Measurements from ENCODE around the gene HDAC10.
"Not testable (repeated sequence)": the region's sequence is repeated elsewhere in the genome, so short reads cannot be mapped to it uniquely, and the experiment has no call there.

The HDAC10 gene

DNA sequence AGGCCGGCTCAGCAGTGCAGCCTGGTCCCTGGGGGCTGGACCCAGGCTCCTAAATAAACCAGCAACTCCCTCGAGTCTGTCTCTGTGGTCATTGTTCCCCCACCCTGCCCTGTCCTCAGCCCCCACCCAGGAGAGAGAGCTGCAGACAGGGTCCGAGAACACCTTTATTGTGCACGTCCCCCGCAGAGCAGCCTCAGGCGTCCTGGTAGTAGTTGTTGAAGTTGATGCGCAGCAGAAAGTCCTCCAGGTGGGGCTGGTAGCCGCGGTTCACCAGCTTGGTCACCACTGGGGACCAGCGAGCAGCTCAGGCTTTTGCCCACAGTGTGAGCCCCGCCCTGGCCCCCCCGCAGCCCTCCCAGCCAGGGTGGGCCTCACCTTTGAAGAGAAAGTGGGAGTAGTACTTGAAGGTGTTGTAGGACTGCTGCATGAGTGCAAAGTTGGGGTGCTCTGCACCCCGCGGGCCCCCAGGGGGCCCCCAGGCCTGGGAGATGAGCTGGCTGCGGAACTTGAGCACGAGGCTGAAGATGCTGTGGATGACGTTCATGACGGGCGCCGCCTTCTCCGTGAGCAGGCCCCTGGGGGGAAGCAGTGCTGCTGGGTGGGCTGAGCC is 33.4 kb downstream of the HDAC10 start:
- DNase-seq (ENCODE audit: low spot score) = no peak

DNA sequence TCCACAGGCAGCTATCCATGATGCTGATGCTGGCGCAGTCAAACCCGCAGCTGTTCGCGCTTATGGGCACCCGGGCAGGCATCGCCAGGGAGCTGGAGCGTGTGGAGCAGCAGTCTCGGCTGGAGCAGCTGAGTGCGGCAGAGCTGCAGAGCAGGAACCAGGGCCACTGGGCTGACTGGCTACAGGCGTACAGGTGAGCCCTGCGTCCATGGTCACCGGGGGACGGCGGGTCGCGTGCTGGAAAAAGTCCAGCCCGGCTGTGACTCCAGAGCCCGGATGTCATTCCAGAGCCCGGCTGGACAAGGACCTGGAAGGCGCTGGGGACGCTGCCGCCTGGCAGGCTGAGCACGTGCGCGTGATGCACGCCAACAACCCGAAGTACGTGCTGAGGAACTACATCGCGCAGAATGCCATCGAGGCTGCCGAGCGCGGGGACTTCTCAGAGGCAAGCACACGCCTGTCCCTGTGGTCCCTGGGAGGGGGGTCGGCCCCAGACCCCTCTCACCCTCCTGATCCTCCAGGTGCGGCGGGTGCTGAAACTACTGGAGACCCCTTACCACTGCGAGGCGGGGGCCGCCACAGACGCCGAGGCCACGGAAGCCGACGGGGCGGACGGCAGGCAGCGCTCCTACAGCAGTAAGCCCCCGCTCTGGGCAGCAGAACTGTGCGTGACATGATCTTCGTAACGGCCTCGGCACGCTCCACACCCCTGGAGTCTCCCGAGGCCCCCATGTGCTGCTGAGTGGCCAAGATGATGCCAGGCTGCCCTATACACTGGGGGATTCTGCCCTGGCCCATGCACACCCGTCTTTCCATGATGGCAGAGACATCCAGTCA is 34.2 kb downstream of the HDAC10 start:
- no peak for DNase-seq (ENCODE audit: low spot score)

DNA sequence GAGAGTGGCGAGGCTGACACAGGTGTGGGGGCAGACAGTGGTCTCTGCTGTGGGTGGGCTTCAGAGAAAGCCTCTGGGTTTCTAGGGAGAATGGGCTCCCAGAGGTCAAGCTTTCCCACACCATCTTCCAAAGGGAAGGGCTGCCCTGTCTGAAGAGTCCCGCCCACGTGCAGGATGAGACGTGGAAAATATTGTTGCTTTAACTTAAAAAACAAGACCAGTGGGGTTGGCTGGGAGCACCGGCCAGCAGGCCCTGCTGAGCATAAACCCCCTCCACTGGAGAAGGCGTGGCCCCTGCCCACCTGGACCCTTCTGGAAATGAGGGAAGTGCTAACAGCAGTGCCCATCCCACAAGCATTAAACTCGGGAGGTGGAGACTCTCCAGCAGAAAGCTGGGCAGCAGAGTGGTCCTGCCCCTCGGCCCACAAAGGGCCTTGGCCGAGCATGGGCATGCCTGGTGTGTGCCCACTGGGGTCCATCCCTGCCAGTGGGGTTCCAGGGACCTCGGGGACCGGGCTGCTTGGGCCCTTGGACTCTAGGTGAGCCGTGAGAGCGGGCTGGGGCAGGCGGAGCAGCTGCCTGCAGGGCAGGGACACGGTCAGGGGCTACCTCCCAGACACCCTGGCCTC is 34.9 kb downstream of the HDAC10 start:
- DNase-seq (ENCODE audit: low spot score) = no peak

DNA sequence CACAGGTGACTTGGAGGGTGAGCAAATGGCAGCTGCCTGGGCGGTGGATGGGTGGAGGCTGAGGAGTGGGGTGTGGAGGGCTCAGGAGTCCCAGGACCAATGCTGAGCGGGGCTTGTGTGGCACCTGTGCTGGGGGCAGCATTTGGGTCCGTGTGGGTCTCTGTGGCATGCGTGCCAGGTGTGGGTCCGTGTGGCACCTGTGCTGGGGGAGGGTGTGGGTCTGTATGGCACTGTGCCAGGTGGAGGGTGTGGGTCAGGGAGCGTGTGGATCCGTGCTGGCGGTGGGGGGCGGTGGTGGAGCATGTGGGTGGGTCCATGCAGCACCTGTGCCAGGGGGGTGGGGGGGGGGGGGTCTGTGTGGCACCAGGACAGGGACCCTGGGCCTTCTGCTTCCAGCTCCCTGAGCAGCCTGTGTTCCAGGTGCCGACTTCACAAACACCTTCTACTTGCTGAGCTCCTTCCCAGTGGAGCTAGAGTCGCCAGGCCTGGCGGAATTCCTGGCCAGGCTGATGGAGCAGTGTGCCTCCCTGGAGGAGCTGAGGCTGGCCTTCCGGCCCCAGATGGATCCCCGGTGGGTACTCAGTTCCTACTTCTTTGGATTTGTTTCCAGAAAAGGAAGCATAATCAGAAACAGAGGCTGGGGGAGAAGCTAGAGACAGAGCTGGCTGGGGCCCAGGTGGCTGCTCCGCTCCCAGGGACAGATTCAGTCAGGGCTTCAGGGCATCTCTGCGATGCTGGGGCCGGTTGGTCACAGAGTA is 35.6 kb downstream of the HDAC10 start:
- DNase-seq (ENCODE audit: low spot score) = no peak

DNA sequence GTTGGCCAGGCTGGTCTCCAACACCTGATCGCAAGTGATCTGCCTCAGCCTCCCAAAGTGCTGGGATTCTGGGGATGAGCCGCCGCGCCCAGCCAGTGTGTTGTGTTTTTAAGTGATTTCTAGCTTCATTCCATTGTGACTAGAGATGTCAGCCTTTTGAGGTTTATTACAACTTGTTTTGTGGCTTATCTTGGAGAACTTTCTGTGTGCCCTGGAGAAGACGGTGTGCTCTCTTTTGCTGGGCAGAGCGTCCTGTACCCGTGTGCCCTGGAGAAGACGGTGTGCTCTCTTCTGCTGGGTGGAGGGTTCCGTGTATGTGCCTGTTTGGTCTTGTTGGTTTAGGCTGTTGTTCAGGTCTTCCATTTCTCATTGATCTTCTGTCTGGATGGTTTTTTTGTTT is 37.8 kb downstream of the HDAC10 start:
- no peak for DNase-seq (ENCODE audit: low spot score)

DNA sequence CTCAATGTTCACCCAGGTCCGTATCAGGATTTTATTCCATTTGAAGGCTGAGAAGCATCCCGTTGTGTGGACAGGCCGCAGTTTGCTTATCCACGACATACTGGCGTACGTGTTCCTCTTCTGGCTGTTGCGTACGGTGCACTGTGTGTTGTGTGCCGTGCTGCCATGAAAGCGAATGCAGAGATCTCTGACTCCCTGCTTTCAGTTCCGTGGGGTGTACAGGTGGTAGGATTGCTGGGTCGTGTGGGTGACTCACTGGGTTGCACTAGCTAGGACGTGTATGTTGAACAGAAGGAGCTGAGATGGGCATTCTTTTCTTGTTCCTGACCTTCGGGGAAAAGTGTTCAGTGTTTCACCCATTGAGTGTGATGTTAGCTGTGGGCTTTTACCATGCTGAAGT is 39.9 kb downstream of the HDAC10 start:
- DNase-seq (ENCODE audit: low spot score) = no peak

DNA sequence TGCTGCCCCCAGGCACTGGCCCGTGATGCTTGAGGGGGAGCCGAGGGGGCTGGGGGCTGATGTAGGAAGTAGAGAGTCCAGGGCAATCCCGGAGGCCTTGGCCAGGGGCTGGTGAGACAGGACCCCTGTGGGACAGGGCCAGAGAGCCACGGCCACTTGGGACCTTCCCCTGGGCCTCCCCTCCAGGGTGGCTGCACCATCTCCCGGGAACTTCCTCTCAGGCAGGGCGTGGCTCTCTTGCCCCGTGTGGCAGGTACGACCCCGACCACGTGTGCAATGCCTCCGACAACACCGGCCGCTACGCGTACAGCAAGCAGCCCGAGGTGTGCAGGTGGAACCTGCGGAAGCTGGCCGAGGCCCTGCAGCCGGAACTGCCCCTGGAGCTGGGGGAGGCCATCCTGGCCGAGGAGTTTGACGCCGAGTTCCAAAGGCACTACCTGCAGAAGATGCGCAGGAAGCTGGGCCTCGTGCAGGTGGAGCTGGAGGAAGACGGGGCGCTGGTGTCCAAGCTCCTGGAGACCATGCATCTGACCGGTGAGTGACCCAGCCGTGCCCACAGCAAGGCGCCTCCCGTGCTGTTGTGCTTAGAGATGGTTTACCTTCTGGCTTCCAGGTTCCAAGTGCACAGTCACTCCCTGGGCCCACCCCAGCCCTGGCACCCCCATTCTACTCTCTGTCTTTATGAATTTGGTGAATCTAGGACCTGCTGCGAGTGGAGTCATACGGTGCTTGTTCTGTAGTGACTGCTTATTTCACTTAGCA is 40.5 kb downstream of the HDAC10 start:
- DNase-seq (ENCODE audit: low spot score) = no peak

DNA sequence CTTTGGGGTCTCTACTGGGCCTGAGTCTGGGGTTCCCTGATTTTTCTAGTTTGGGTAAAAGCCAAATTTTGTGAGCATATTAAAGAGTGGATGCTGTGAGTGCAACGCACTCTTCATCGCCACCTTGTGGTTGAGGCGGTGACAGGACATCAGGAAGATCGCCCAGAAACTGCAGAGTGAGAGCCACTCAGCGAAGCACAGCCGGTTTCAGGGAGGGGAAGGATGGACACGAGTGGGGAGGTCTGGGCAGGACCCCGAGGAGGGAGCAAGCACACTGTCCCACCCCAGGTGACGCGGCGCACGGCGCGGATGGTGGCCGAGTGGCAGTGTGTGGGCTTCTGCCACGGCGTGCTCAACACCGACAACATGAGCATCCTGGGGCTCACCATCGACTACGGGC is 41.2 kb downstream of the HDAC10 start:
- peak; percentile 56 for DNase-seq (ENCODE audit: low spot score)

DNA sequence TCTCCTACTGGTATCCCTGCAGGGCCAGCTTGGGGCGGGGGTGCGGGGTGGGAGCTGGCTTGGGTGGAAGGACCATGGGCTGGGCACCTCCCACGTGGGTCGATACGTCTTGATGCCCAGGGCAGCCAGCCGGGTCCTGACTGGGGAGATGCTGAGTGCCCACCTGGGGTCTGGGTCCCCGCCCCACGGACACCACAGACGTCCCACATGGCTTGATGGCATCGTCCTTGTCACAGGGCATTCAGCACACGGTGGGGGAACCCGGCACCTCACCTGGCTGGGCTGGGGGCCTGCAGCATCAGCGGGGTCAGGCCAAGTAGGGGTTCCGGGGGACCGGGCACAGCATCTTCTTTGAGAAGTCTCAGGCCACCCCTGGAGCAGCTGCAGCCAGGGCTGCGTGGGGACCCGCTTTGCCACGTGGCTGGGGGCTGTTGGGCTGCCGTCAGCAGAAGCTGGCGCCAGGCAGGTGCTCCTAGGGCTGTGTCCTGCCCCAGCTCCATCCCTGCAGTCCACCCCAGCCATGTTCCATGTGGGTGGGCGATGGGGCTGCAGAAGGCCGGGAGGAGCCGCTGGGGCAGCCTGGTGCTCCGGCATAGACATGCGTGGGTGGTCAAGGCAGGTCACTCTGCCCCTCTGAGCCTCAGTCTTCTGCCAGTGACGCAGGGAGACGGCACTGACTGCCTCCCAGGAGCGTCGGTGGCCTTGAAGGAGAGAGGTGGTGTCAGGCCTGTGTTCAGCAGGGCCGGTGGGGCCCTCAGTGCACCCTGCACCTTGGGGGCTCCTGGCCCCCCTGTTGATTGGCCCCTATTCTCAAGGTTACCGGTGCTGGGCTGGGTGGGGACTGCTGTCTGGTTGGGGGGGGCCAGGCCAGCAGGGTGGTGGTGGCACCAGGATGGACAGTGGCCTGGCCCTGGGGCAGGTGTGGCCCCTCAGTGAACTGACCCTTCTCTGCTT is 41.8 kb downstream of the HDAC10 start:
- no peak for DNase-seq (ENCODE audit: low spot score)

DNA sequence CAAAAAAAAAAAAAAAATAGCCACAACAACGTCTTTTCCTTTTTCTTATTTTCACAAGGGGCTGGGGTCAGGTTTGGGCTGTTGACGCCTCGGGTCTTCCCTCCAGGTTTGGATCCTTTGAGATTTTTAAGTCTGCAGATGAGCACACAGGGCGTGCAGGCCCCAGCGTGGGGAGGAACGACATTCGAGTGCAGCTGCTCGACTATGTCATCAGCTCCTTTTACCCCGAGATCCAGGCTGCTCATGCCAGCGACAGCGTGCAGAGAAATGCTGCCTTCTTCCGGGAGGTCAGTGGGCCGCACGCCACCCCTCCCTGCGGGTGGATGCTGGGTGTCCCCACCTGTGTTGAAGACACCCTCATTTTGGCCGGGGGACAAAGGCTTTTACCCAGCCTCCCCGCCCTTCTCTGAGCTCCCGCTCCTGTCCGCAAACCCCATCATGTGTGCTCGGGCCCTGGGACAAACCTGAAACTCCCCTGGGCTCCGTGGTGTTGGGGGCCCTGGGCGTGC is 42.6 kb downstream of the HDAC10 start:
- no peak for DNase-seq (ENCODE audit: low spot score)

DNA sequence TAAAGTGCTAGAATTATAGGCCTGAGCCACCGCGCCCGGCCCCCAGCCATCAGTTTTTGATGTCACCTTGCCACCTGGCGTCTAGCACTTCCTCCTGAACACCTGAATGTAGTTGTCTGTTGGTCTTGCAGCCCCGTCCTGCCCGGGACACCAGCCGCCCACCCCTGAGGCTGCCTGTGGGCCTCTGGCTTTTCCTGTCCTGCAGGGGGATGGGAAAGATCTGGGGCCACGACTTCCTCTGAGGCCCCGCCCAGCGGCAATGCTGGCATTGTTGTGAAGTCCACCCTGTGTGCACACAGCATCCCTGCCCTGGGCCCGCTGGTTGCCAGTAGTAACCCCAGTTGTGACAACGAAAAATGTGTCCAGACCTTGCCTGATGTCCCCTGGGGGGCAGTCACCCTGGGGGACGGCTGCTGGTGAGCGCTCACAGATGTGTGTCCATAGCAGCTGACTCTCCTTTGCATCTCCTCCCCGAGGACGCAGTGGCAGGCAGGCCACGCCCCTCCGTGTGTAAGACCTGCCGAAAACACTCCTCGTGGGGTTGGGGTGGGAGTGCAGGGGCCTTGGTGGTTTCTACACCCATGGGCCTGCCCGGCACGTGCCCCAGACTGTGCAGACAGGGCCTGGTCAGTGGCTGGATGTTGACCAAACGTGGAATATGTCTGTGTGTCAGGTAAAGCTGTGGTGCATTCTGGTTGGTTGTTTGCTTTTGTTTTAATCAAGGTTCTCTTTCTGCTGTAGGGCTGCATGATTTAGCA is 43.5 kb downstream of the HDAC10 start:
- DNase-seq (ENCODE audit: low spot score) = no peak

DNA sequence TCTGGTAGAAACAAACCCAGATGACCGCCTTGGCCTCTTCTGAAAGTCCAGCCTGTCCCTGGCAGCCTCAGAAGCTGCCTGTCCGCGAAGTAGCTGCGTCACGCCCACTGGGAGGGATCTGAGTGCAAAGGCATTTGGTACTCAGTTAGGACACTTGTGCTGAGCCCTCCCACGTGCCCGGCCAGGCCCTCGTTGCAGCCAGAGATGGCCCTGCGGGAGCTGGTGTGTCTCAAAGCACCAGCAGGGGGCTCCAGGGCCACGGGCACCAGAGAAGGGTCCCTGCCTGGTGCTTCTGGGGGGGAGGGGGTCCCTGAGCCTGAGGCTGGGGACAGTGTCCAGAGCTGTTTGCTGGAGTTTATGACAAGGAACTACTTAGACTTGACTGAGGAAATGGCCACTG is 44.5 kb downstream of the HDAC10 start:
- no peak for DNase-seq (ENCODE audit: low spot score)

DNA sequence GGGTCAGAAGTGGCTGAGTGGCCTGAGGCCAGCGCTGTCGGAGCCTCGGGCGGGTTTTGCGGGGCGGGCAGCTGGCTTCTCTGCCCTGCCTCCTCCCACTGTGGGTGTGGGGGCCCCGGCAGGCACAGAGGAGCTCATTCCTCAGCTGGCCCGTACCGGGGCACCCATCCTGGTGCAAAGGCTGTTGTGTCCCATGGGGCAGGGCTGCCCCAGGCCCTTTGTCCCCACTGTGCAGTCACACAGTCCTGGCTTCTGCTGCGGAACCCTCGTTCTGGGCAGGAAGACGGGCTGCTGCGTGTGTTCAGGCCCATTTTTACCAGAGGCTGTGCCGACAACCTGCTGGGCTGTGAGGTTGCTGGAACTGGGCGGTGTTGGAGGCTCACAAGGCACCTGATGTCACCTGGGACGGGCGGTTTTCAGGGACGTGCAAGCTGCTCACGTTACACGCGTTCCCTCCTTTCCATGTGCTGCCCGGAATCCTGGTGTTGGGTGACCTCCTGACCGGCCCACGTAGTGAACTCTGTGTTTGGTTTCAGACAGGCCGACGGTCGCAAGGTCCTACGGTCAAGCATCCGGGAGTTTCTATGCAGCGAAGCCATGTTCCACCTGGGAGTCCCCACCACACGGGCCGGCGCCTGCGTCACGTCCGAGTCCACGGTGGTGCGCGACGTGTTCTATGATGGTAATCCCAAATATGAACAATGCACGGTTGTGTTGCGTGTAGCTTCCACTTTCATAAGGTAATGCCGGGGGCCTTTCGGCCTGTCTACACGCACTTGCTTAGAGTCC is 45.1 kb downstream of the HDAC10 start:
- DNase-seq (ENCODE audit: low spot score) = no peak

DNA sequence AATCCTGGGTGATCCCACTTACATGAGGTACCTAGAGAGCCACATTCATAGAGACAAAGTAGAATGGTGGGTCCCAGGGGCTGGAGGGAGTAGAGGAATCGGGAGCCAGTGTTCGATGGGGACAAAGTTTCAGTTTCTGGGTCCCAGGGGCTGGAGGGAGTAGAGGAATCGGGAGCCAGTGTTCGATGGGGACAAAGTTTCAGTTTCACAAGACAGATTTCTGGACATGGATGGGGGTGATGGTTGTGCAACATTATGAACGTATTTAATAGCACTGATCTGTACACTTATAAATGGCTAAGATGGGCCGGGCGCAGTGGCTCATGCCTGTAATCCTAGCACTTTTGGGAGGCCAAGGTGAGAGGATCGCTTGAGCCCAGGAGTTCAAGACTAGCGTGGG is 46.1 kb downstream of the HDAC10 start:
- not testable (repeated sequence) for DNase-seq (ENCODE audit: low spot score)

DNA sequence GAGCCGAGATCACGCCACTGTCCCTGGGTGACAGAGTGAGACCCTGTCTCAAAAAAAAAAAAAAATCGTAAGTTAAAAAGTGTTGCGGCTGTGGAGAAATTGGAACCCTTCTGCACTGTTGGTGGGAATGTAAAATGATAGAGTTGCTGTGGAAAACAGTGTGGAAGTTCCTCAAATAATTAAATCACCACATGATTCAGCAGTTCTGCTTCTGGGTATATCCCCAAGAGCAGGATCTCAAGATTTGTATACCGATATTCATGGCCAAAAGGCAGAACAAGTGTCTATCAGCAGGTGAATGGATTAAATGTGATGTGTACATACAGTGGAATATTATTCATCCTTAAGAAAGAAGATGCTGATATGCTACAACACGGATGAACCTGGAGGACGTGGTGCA is 46.5 kb downstream of the HDAC10 start:
- DNase-seq (ENCODE audit: low spot score) = no peak

DNA sequence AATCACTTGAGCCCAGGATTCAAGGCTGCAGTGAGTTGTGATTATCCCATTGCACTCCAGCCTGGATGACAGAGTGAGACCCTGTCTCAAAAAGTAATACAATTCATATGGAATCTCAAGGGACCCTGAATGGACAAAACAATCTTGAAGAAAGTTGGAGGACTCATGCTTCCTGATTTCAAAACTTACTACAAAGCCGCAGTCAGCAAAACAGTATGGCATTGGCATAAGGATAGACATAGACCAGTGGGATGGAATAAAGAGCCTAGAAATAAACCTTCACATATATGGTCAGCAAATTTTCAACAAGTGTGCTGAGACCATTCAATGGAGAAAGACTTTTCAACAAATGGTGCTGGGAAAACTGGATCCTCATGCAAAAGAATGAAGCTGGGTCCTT is 47.8 kb downstream of the HDAC10 start:
- DNase-seq (ENCODE audit: low spot score) = no peak

DNA sequence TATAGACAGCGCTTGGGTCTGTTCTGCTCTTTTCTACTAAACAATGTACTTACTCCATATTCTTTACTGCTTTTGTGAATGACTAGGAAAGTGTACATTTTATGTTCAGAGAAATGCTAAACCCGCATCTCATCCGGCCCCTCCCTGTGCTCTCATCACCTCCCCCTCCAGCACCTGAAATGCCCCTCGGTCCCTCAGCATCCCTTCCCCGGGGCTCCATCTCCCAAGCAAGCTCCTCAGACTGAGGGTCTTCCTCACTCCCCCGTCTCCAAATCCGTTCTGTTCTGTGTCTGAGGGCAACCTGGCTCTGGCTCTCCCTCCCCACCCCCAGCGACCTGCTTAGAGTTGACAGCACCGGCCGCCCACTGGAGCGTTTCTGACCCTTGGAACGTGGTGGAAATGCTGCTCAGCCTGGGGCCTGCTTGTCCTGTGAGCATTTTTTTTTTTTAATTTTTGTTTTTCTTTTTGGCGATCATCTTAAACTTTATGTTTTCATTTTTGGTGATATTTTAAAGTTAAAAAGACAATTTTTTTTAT is 48.9 kb downstream of the HDAC10 start:
- DNase-seq (ENCODE audit: low spot score) = no peak
